H1 (cell line): ENCODE measurements around the gene MAPKAP1. TPM values are rescaled to one million over a fixed set of nuclear protein-coding genes. Genes with fewer than 3 reads are reported as not detected.

ENCODE experiments used
- CTCF ChIA-PET: fragments of 300-600 bp; sonication (Branson Sonifier 250); formaldehyde crosslinking; loops from one replicate; lab custom pipeline; 2021; ENCODE audit not compliant: partially characterized antibody; lab: Charles Lee
- POLR2A ChIA-PET: fragments of 300-600 bp; sonication (Branson Sonifier 250); formaldehyde crosslinking; loops from one replicate; lab custom pipeline; 2021; ENCODE audit warnings: inconsistent platforms; ENCODE audit not compliant: partially characterized antibody; lab: Charles Lee
- DNase-seq, 2 experiments: peaks; one replicate each; pipeline versions ENCODE4 v3.0.0 to v3.0.0-alpha.2; 2010 to 2022; ENCODE audit warnings: low spot score in 2 of 2, low read depth in 1 of 2, mixed read lengths in 1 of 2
- FAIRE-seq: peaks from 2 replicates; lab custom pipeline; 2011; peaks lifted over from hg19 to GRCh38; lab: Jason Lieb, UNC
- H2AFZ ChIP-seq: 2 replicates; pipeline ENCODE4 v1.8.1; 2012; ENCODE audit warnings: low read length, inconsistent platforms
- H2AK5ac ChIP-seq: 2 replicates; pipeline ENCODE4 v1.6.1; 2013; ENCODE audit warnings: low read depth, low read length
- H2BK120ac ChIP-seq: replicated peaks from 2 replicates; pipeline ENCODE3; 2013; ENCODE audit warnings: low read depth, low read length, inconsistent platforms
- H2BK12ac ChIP-seq: 2 replicates; pipeline ENCODE4 v1.6.1; 2013; ENCODE audit warnings: low read depth, low read length
- H2BK15ac ChIP-seq: 2 replicates; pipeline ENCODE4 v1.6.1; 2013; ENCODE audit warnings: low read length
- H2BK20ac ChIP-seq: 2 replicates; pipeline ENCODE4 v1.6.1; 2013; ENCODE audit warnings: low read length
- H2BK5ac ChIP-seq: 2 replicates; pipeline ENCODE4 v1.6.1; 2013; ENCODE audit warnings: low read depth, low read length
- H3K14ac ChIP-seq: 2 replicates; pipeline ENCODE4 v1.6.1; 2013; ENCODE audit warnings: inconsistent platforms; ENCODE audit not compliant: insufficient read length
- H3K18ac ChIP-seq: 2 replicates; pipeline ENCODE4 v1.6.1; 2013; ENCODE audit warnings: low read length; ENCODE audit errors: extremely low read depth
- H3K23ac ChIP-seq: 2 replicates; pipeline ENCODE4 v1.6.1; 2013; ENCODE audit warnings: inconsistent platforms; ENCODE audit not compliant: insufficient read length
- H3K23me2 ChIP-seq: 2 replicates; pipeline ENCODE4 v1.6.1; 2013; ENCODE audit warnings: low read depth, low read length
- H3K27ac ChIP-seq: 2 replicates; pipeline ENCODE4 v1.6.1; 2011; ENCODE audit warnings: low read depth, low read length, inconsistent platforms
- H3K27me3 ChIP-seq, 4 experiments: replicated peaks in 1 of 4; 1 replicate in 1 of 4; 2 replicates in 3 of 4; pipeline versions ENCODE4 v1.6.1 to v1.8.1; 2011 to 2013; ENCODE audit warnings: low read length in 3 of 4, mild to moderate bottlenecking in 3 of 4, inconsistent platforms in 2 of 4, mixed read lengths in 2 of 4, moderate library complexity in 1 of 4; ENCODE audit not compliant: control insufficient read depth in 3 of 4, insufficient read depth in 3 of 4; ENCODE audit errors: extremely low read depth in 1 of 4
- H3K36me3 ChIP-seq, 4 experiments: 2 replicates each; pipeline versions ENCODE4 v1.6.1 to v1.8.1; 2011 to 2013; ENCODE audit warnings: mild to moderate bottlenecking in 4 of 4, low read length in 3 of 4, moderate library complexity in 2 of 4, control low read depth in 1 of 4, inconsistent platforms in 1 of 4; ENCODE audit not compliant: insufficient read depth in 4 of 4, control insufficient read depth in 2 of 4
- H3K4ac ChIP-seq: replicated peaks from 2 replicates; pipeline ENCODE3; 2013; ENCODE audit warnings: low read length, low read depth, mixed read lengths, inconsistent platforms; ENCODE audit not compliant: insufficient read length
- H3K4me1 ChIP-seq, 4 experiments: replicated peaks in 1 of 4; 1 replicate in 1 of 4; 2 replicates in 3 of 4; pipeline versions ENCODE4 v1.6.1 to v1.8.1; 2011 to 2013; ENCODE audit warnings: low read length in 3 of 4, inconsistent platforms in 2 of 4, mixed read lengths in 1 of 4; ENCODE audit not compliant: insufficient read depth in 4 of 4, control insufficient read depth in 3 of 4
- H3K4me2 ChIP-seq, 2 experiments: 2 replicates each; pipeline versions ENCODE4 v1.6.1 to v1.8.1; 2011 to 2013; ENCODE audit warnings: low read depth in 2 of 2, low read length in 2 of 2, control low read depth in 1 of 2, inconsistent platforms in 1 of 2, mild to moderate bottlenecking in 1 of 2; ENCODE audit not compliant: insufficient read depth in 1 of 2
- H3K4me3 ChIP-seq, 4 experiments: fragments of 200-600, 300-600 bp in 1 of 4; sonication (generic), shearing (Covaris generic), sonication (Bioruptor Twin) in 1 of 4; 2 replicates each; pipeline versions ENCODE4 v1.5.1 to v1.8.1; 2011 to 2016; ENCODE audit warnings: low read length in 4 of 4, low read depth in 3 of 4, control low read depth in 2 of 4, inconsistent platforms in 2 of 4, mild to moderate bottlenecking in 2 of 4, mixed read lengths in 1 of 4, moderate library complexity in 1 of 4; ENCODE audit not compliant: insufficient read depth in 2 of 4; ENCODE audit errors: extremely low read depth in 1 of 4
- H3K56ac ChIP-seq: replicated peaks from 2 replicates; pipeline ENCODE3; 2013; ENCODE audit warnings: low read depth, mild to moderate bottlenecking, mixed read lengths, low read length, inconsistent platforms; ENCODE audit not compliant: insufficient read length
- H3K79me1 ChIP-seq: 2 replicates; pipeline ENCODE4 v1.6.1; 2013; ENCODE audit warnings: low read depth, low read length, control low read depth
- H3K79me2 ChIP-seq, 2 experiments: 2 replicates each; pipeline versions ENCODE4 v1.6.1 to v1.8.1; 2012 to 2013; ENCODE audit warnings: low read length in 2 of 2, mild to moderate bottlenecking in 2 of 2, inconsistent platforms in 1 of 2; ENCODE audit not compliant: insufficient read depth in 2 of 2, control insufficient read depth in 1 of 2
- H3K9ac ChIP-seq, 4 experiments: replicated peaks in 1 of 4; 1 replicate in 1 of 4; 2 replicates in 3 of 4; pipeline versions ENCODE4 v1.6.1 to v1.8.1; 2011 to 2013; ENCODE audit warnings: low read depth in 3 of 4, low read length in 3 of 4, control low read depth in 2 of 4, mild to moderate bottlenecking in 2 of 4, moderate library complexity in 2 of 4, inconsistent platforms in 1 of 4; ENCODE audit errors: extremely low read depth in 1 of 4
- H3K9me3 ChIP-seq, 2 experiments: 2 replicates each; pipeline versions ENCODE4 v1.6.1 to v1.8.1; 2012 to 2013; ENCODE audit warnings: mild to moderate bottlenecking in 2 of 2, moderate library complexity in 2 of 2, control low read depth in 1 of 2, inconsistent platforms in 1 of 2, low read depth in 1 of 2, low read length in 1 of 2, mixed read lengths in 1 of 2; ENCODE audit not compliant: insufficient read depth in 2 of 2
- H4K20me1 ChIP-seq, 2 experiments: replicated peaks in 1 of 2; 2 replicates each; pipeline versions ENCODE3 to v1.8.1; 2011 to 2013; ENCODE audit warnings: inconsistent platforms in 2 of 2, low read length in 2 of 2, mild to moderate bottlenecking in 1 of 2; ENCODE audit not compliant: insufficient read depth in 2 of 2, control insufficient read depth in 1 of 2
- H4K5ac ChIP-seq: 2 replicates; pipeline ENCODE4 v1.6.1; 2013; ENCODE audit warnings: low read length, low read depth, mixed read lengths, inconsistent platforms; ENCODE audit not compliant: insufficient read length
- H4K8ac ChIP-seq: 2 replicates; pipeline ENCODE4 v1.8.0; 2013; ENCODE audit warnings: mild to moderate bottlenecking, moderate library complexity, low read length, inconsistent platforms; ENCODE audit not compliant: insufficient read depth; ENCODE audit errors: extremely low read depth
- H4K91ac ChIP-seq: replicated peaks from 2 replicates; pipeline ENCODE3; 2013; ENCODE audit warnings: low read length, mixed read lengths, inconsistent platforms; ENCODE audit not compliant: insufficient read length
- CHD1 ChIP-seq: IDR thresholded peaks from 2 replicates; pipeline ENCODE4 v1.6.1; 2012; ENCODE audit warnings: low read depth, low read length, improper control_type of control experiment
- GTF2F1 ChIP-seq: IDR thresholded peaks from 2 replicates; pipeline ENCODE4 v1.6.1; 2012; ENCODE audit warnings: low read depth, low read length, improper control_type of control experiment, borderline replicate concordance
- HDAC6 ChIP-seq: IDR thresholded peaks from one replicate; pipeline ENCODE4 v1.7.1; 2012; ENCODE audit warnings: low read depth, mild to moderate bottlenecking, inconsistent platforms, low read length, moderate library complexity
- JUN ChIP-seq: IDR thresholded peaks from 2 replicates; pipeline ENCODE4 v1.6.1; 2011; ENCODE audit warnings: low read depth, mild to moderate bottlenecking, improper control_type of control experiment, low read length
- PHF8 ChIP-seq: fragments of 200-600 bp; sonication (generic); conservative IDR thresholded peaks from 2 replicates; pipeline ENCODE4 v1.7.1; 2012; ENCODE audit warnings: low read depth, mild to moderate bottlenecking, inconsistent platforms, low read length, moderate library complexity
- RBBP5 ChIP-seq: IDR thresholded peaks from 2 replicates; pipeline ENCODE4 v1.7.1; 2012; ENCODE audit warnings: low read depth, mild to moderate bottlenecking, inconsistent platforms, low read length, moderate library complexity, borderline replicate concordance
- SRF ChIP-seq: IDR thresholded peaks from 2 replicates; pipeline ENCODE4 v1.6.1; 2011; ENCODE audit warnings: mild to moderate bottlenecking, low read depth, low read length, moderate library complexity
- TAF1 ChIP-seq: IDR thresholded peaks from 2 replicates; pipeline ENCODE4 v1.6.1; 2011; ENCODE audit warnings: mild to moderate bottlenecking, low read depth, low read length
- WGBS, 2 experiments: shearing (Covaris generic) in 1 of 2; methylation state at CpG; one replicate each; pipeline versions ENCODE4 v1.1.6 to v1.1.7; 2013 to 2015; ENCODE audit warnings: low lambda C conversion rate in 2 of 2, mixed read lengths in 2 of 2, inconsistent platforms in 1 of 2, low coverage in 1 of 2, missing lambda C conversion rate in 1 of 2; ENCODE audit not compliant: insufficient replicate concordance in 2 of 2, insufficient coverage in 1 of 2, insufficient read length in 1 of 2; ENCODE audit errors: extremely low coverage in 1 of 2, missing lambda C conversion rate in 1 of 2; 5-methylcytosine and 5-hydroxymethylcytosine counted together
- polyA plus RNA-seq, 7 experiments: library from polyadenylated mRNA; depleted of rRNA in 3 of 7; stranded (reverse) in 5 of 7; unstranded in 2 of 7; fragments of >200 nt in 5 of 7; fragments of 200-250 nt in 2 of 7; gene quantifications; 1 replicate in 5 of 7; 2 replicates in 1 of 7; 4 replicates in 1 of 7; pipeline versions ENCODE4 v1.2.1 to v1.2.3, GENCODE V29; 2011 to 2013; ENCODE audit warnings: missing spikeins in 2 of 7, mixed read lengths in 2 of 7
- total RNA-seq: library from RNA; stranded (reverse); fragmentation: NEBNext Ultra II Directional; extraction: Animal tissue kit (Norgen Biotek cat#: 25700); gene quantifications from 2 replicates; pipeline ENCODE4 v1.2.1, GENCODE V29; 2021
- TF ChIP-seq, protein P1 (sequence below): IDR thresholded peaks from 2 replicates; pipeline ENCODE4 v1.6.1; 2012; ENCODE audit warnings: low read length, inconsistent platforms
- TF ChIP-seq, protein P2 (sequence below), 3 experiments: IDR thresholded peaks; 1 replicate in 2 of 3; 2 replicates in 1 of 3; pipeline versions ENCODE4 v1.5.1 to v1.6.1; 2011; ENCODE audit warnings: low read length in 3 of 3, mild to moderate bottlenecking in 3 of 3, inconsistent platforms in 2 of 3, low read depth in 1 of 3, moderate library complexity in 1 of 3; ENCODE audit not compliant: insufficient read depth in 1 of 3; ENCODE audit errors: control extremely low read depth in 1 of 3

Gene MAPKAP1
- total and polyA plus RNA-seq, 2 of the 8 experiments (the other 6 are each of a cell fraction or from before 2014, with no cell fraction given), result 79.2 to 140 TPM

DNA sequence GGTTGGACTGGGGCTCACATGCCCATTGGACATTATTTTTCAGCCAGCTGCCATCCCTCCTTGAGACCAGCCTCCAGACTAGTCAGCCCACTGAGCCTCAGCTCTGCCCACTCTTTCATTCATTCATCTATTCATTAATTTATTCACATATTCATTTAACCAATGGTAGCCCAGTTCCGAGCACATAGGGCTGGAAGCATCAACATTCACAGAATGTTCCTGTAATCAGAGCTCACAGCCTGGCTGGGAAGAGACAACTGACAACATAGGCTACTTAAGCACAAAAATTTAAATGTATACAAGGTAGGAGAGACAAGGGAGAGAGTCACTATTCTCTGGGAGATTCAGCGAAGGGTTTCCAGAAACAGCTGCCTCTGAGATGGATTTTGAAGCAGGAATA is 23.2 kb upstream of the MAPKAP1 start:
- no peak overlapping the region for H2AFZ ChIP-seq
- no peak overlapping the region for H4K8ac ChIP-seq
- H3K79me1 ChIP-seq, result no peaks in the 10 kb centered on the region
- 88% methylated on average over 2 of the region's 2 CpGs; no CpG with 5 or more reads in 1 of the 2 experiments for WGBS, 2 experiments
- H3K23ac ChIP-seq, result no peak overlapping the region
- FAIRE-seq (no peak), DNase-seq (no peak)
- H2BK120ac ChIP-seq, result no peak overlapping the region
- no peak overlapping the region for H2AK5ac ChIP-seq
- no peak overlapping the region for H3K4ac ChIP-seq
- peaks cover 0 to 10% (median 2%) of the 10 kb centered on the region in 4 experiments; a peak in 4 of 7 replicates for H3K4me1 ChIP-seq
- no peak overlapping the region for H3K4me2 ChIP-seq
- no peak overlapping the region for H3K56ac ChIP-seq
- no peak overlapping the region for H3K18ac ChIP-seq
- no peaks in the 10 kb centered on the region for H3K79me2 ChIP-seq
- H2BK20ac ChIP-seq, result no peak overlapping the region
- no peak overlapping the region for H2BK12ac ChIP-seq
- H3K36me3 ChIP-seq, result no peaks in the 10 kb centered on the region
- no peaks in the 10 kb centered on the region for H3K23me2 ChIP-seq
- CTCF ChIA-PET, result interaction anchor here (1.6 kb wide), 2 partner anchors 11 to 17 kb away, joined by 3 to 4 read pairs; no protein-coding TSS in a partner anchor
- H4K91ac ChIP-seq, result no peak overlapping the region
- H2BK5ac ChIP-seq, result no peak overlapping the region
- H2BK15ac ChIP-seq, result no peak overlapping the region
- H4K5ac ChIP-seq, result no peak overlapping the region
- H4K20me1 ChIP-seq, result no peaks in the 10 kb centered on the region
- H3K9me3 ChIP-seq, result no peaks in the 10 kb centered on the region
- H3K9ac ChIP-seq, result no peak overlapping the region
- no peak overlapping the region for H3K14ac ChIP-seq
- no peak overlapping the region for H3K27ac ChIP-seq
- H3K4me3 ChIP-seq, result no peak overlapping the region
- H3K27me3 ChIP-seq, result no peaks in the 10 kb centered on the region
- POLR2A ChIA-PET, result no interaction called here
- TF ChIP-seq PHF8 (no peak), CHD1 (no peak), HDAC6 (no peak), GTF2F1 (no peak), RBBP5 (no peak), TAF1 (no peak), JUN (no peak), SRF (no peak)
- TF ChIP-seq, protein P1, sequence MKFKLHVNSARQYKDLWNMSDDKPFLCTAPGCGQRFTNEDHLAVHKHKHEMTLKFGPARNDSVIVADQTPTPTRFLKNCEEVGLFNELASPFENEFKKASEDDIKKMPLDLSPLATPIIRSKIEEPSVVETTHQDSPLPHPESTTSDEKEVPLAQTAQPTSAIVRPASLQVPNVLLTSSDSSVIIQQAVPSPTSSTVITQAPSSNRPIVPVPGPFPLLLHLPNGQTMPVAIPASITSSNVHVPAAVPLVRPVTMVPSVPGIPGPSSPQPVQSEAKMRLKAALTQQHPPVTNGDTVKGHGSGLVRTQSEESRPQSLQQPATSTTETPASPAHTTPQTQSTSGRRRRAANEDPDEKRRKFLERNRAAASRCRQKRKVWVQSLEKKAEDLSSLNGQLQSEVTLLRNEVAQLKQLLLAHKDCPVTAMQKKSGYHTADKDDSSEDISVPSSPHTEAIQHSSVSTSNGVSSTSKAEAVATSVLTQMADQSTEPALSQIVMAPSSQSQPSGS, result no peak
- TF ChIP-seq, protein P2, sequence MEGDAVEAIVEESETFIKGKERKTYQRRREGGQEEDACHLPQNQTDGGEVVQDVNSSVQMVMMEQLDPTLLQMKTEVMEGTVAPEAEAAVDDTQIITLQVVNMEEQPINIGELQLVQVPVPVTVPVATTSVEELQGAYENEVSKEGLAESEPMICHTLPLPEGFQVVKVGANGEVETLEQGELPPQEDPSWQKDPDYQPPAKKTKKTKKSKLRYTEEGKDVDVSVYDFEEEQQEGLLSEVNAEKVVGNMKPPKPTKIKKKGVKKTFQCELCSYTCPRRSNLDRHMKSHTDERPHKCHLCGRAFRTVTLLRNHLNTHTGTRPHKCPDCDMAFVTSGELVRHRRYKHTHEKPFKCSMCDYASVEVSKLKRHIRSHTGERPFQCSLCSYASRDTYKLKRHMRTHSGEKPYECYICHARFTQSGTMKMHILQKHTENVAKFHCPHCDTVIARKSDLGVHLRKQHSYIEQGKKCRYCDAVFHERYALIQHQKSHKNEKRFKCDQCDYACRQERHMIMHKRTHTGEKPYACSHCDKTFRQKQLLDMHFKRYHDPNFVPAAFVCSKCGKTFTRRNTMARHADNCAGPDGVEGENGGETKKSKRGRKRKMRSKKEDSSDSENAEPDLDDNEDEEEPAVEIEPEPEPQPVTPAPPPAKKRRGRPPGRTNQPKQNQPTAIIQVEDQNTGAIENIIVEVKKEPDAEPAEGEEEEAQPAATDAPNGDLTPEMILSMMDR (IDR thresholded peaks at IDR 0.05; ENCODE audit: control extremely low read depth in 1 of 3, insufficient read depth in 1 of 3, low read depth in 1 of 3, low read length in 3 of 3), result no peak
